Nephron (organoid): ENCODE measurements around the gene SLC16A5.
"Not testable (repeated sequence)": the region's sequence is repeated elsewhere in the genome, so short reads cannot be mapped to it uniquely, and the experiment has no call there.

Experiments used
- H3K27ac Mint-ChIP-seq, 3 experiments: 2 replicates each; pipeline ENCODE4 v1.8.0; 2020; ENCODE audit warnings: mixed read lengths in 3 of 3, mild to moderate bottlenecking in 2 of 3, moderate library complexity in 1 of 3
- H3K27me3 Mint-ChIP-seq: 2 replicates; pipeline ENCODE4 v1.8.0; 2021; ENCODE audit warnings: low read depth, mild to moderate bottlenecking, moderate library complexity, mixed read lengths
- H3K36me3 Mint-ChIP-seq: 2 replicates; pipeline ENCODE4 v1.8.0; 2020; ENCODE audit warnings: low read depth, mixed read lengths
- H3K4me1 Mint-ChIP-seq: 2 replicates; pipeline ENCODE4 v1.8.0; 2020; ENCODE audit warnings: mixed read lengths
- H3K4me3 Mint-ChIP-seq, 3 experiments: 2 replicates each; pipeline ENCODE4 v1.8.0; 2020; ENCODE audit warnings: mild to moderate bottlenecking in 3 of 3, mixed read lengths in 3 of 3, moderate library complexity in 2 of 3
- H3K9me3 Mint-ChIP-seq: 2 replicates; pipeline ENCODE4 v1.8.0; 2020; ENCODE audit warnings: mixed read lengths
- CTCF ChIP-seq, 3 experiments: fragments of 200-600 bp; sonication (generic); IDR thresholded peaks; one replicate each; pipeline ENCODE4 v1.5.0; 2021; ENCODE audit warnings: antibody characterized with exemption in 3 of 3; ENCODE audit not compliant: unreplicated experiment in 3 of 3

SLC16A5 gene

GRCh38 chr17:75131278-75132017 is 43.7 kb downstream of the SLC16A5 start, which contains the start of gene NT5C:
TSS of gene NT5C (minus strand) at chr17:75131742. CDS start at chr17:75131707, 35 bp downstream.
- no peaks in the 10 kb centered on the region for H3K27me3 Mint-ChIP-seq
- peak; percentile 60 to 74 (median 64) for TF ChIP-seq CTCF (IDR thresholded peaks at IDR 0.05; ENCODE audit: unreplicated experiment in 3 of 3)
- H3K4me3 Mint-ChIP-seq, result peak within 1 kb of the TSS; percentile 96 to 97 (median 96)
- H3K9me3 Mint-ChIP-seq, result no peaks in the 10 kb centered on the region
- H3K4me1 Mint-ChIP-seq, result peaks cover 7% of the 10 kb centered on the region
- H3K27ac Mint-ChIP-seq, result peak within 1 kb of the TSS; percentile 96 to 99 (median 98)
- peaks cover 30% of the 10 kb centered on the region for H3K36me3 Mint-ChIP-seq

DNA sequence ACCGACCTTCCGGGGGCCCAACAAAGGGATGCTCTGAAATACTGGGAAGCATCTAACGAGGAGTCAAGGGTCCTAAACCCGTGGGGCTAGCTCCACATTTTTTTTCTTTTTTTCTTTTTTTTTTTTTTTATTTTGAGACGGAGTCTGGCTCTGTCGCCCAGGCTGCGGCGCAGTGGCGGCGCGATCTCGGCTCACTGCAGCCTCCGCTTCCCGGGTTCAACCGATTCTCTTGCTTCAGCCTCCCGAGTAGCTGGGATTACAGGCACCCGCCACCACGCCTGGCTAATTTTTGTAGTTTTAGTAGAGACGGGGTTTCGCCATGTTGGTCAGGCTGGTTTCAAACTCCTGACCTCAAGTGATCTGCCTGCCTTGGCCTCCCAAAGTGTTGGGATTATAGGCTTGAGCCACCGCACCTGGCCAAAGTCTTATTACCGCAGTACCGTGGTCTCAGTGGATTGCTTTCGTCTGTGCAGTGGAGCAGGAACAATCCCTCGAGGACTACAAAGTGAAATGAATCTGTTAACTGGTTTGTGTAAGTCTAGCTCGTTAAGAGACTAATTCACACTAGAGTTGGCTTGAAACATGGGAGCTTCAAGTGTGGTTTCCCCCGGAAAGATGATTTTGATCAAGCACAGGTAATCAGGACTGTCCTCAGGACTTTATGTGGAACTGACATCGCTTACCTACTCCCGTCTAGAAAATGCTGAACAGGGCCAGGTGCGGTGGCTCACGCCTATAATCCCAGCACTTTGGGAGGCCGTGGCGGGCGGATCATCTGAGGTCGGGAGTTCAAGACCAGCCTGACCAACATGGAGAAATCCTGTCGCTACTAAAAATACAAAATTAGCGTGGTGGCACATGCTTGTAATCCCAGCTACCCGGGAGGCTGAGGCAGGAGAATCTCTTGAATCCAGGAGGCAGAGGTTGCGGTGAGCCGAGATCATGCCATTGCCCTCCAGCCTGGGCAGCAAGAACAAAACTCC is 44.6 kb downstream of the SLC16A5 start:
- not testable (repeated sequence) for H3K27me3 Mint-ChIP-seq, H3K9me3 Mint-ChIP-seq, H3K4me1 Mint-ChIP-seq
- peaks cover 36% of the 10 kb centered on the region for H3K36me3 Mint-ChIP-seq
- H3K27ac Mint-ChIP-seq, result peak overlapping the region; percentile 96 to 99 (median 98)
- H3K4me3 Mint-ChIP-seq, result peak overlapping the region; percentile 90 to 97 (median 93)

DNA sequence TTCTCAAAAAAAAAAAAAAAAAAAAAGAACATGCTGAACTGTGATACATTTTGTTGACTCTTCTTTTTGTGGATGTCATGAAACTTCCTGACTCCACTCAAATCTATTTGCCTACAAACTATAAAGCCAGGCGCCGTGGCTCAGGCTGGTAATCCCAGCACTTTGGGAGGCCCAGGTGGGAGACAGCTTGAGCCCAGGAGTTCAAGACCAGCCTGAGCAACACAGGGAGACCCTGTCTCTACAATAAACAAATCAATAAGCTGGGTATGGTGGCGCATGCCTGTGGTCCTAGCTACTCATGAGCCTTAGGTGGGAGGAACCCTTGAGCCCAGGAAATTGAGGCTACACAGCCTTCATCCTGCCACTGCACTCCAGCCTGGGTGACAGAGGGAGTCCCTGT is 45.2 kb downstream of the SLC16A5 start:
- peaks cover 7% of the 10 kb centered on the region for H3K4me1 Mint-ChIP-seq
- peaks cover 36% of the 10 kb centered on the region for H3K36me3 Mint-ChIP-seq
- H3K27me3 Mint-ChIP-seq, result no peaks in the 10 kb centered on the region
- H3K27ac Mint-ChIP-seq, result peak overlapping the region in 1 of 3 experiments; percentile 37
- H3K4me3 Mint-ChIP-seq, result peak overlapping the region; percentile 37 to 59 (median 51)
- no peaks in the 10 kb centered on the region for H3K9me3 Mint-ChIP-seq
- no peak for TF ChIP-seq CTCF (IDR thresholded peaks at IDR 0.05; ENCODE audit: unreplicated experiment in 3 of 3)

GRCh38 chr17:75133607-75134347 is 46.0 kb downstream of the SLC16A5 start:
- not testable (repeated sequence) for H3K27ac Mint-ChIP-seq, H3K4me1 Mint-ChIP-seq, H3K27me3 Mint-ChIP-seq, H3K4me3 Mint-ChIP-seq, H3K9me3 Mint-ChIP-seq
- H3K36me3 Mint-ChIP-seq, result peaks cover 37% of the 10 kb centered on the region

DNA sequence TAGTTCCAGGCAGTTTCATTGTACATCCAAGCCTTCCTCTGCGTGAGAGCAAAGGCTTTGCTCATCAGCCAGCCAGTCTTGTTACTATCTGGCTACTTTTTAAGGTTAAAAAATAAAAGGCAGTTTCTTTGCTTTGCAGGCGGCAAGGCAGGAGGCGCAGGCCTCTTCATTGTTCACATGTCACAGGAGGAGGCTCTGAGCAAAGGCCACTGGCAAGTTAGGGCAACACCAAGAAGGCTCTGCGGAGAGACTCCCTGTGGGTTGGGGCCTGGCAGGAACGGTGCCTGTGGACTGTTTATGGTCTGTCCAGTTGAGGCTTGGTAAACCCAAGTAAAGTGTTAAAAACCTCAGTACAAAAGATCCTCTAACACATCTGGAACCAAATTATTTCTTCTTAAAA is 47.7 kb downstream of the SLC16A5 start:
- Mint-ChIP-seq H3K4me3 (peak overlapping the region in 1 of 3 experiments; percentile 22), H3K36me3 (peaks cover 44% of the 10 kb centered on the region), H3K27ac (peak overlapping the region in 2 of 3 experiments; percentile 34 to 39), H3K4me1 (peaks cover 4% of the 10 kb centered on the region), H3K9me3 (no peaks in the 10 kb centered on the region), H3K27me3 (no peaks in the 10 kb centered on the region)
- no peak for TF ChIP-seq CTCF (IDR thresholded peaks at IDR 0.05; ENCODE audit: unreplicated experiment in 3 of 3)

DNA sequence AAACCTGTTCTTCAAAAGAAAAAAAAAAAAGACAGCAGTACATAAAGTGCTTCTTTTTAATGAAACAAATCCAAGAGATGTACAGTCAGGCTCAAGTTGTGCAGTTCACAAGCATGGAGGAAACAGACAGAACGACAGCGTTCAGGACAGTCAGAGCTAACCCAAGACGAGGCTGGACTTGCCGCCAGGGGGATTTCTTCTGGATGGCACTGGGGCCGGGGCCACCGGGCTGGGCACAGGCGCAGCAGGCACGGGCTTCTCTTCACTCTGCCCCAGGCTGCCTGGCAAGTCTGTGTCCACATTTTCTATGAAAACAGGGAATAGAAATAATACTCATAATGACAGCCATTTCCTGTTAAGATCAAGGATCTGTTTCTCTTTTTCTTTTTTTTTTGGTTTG is 48.2 kb downstream of the SLC16A5 start:
- no peak overlapping the region for H3K4me3 Mint-ChIP-seq
- TF ChIP-seq CTCF (IDR thresholded peaks at IDR 0.05; ENCODE audit: unreplicated experiment in 3 of 3), result no peak
- no peaks in the 10 kb centered on the region for H3K27me3 Mint-ChIP-seq
- H3K4me1 Mint-ChIP-seq, result no peaks in the 10 kb centered on the region
- peak overlapping the region in 1 of 3 experiments; percentile 8 for H3K27ac Mint-ChIP-seq
- no peaks in the 10 kb centered on the region for H3K9me3 Mint-ChIP-seq
- H3K36me3 Mint-ChIP-seq, result peaks cover 45% of the 10 kb centered on the region

GRCh38 chr17:75137762-75138161 is 50.0 kb downstream of the SLC16A5 start:
- not testable (repeated sequence) for H3K4me3 Mint-ChIP-seq, H3K4me1 Mint-ChIP-seq, H3K27ac Mint-ChIP-seq, H3K9me3 Mint-ChIP-seq, H3K27me3 Mint-ChIP-seq
- H3K36me3 Mint-ChIP-seq, result peaks cover 57% of the 10 kb centered on the region
